HepG2 (cell line): Measurements from ENCODE around the gene NINJ2. TPM values are rescaled to one million over a fixed set of nuclear protein-coding genes. Genes with fewer than 3 reads are reported as not detected.
A peak's percentile ranks its signal among the peaks of the same experiment; 100 is the strongest.

ENCODE experiments used
- ATAC-seq: fragments of 200-7000 bp; cut with Tn5 transposase; 3 replicates; pipeline ENCODE4 v1.9.1; 2020; ENCODE audit warnings: mild to moderate bottlenecking, moderate library complexity
- BruUV-seq: library from RNA; stranded (reverse); fragments of 400-500 nt; replicated peaks from 2 replicates; lab custom pipeline; 2021; lab: Mats Ljungman, UMichigan
- CTCF ChIA-PET: fragments of 300-600 bp; formaldehyde crosslinking; extraction: SDS; loops from one replicate; lab custom pipeline; 2021; ENCODE audit warnings: low total read pairs, inconsistent platforms, low intra/inter-chr PET ratio; lab: Yijun Ruan, JAX
- POLR2A ChIA-PET: fragments of 350-600 bp; sonication (Branson Sonifier 250); formaldehyde crosslinking; loops from one replicate; lab custom pipeline; 2020; ENCODE audit warnings: antibody characterized with exemption, inconsistent platforms; lab: Yijun Ruan, JAX
- DNase-seq: peaks from one replicate; pipeline ENCODE4 v3.0.0-alpha.2; 2015; ENCODE audit warnings: low spot score
- FAIRE-seq: peaks from 3 replicates; lab custom pipeline; 2011; peaks lifted over from hg19 to GRCh38; lab: Jason Lieb, UNC
- H2AFZ ChIP-seq: one replicate; pipeline ENCODE4 v1.6.1; 2011; ENCODE audit warnings: low read length, inconsistent platforms
- H3K27ac ChIP-seq: fragments of 300-600 bp; 3 replicates; pipeline ENCODE4 v1.8.0; 2011; ENCODE audit warnings: mixed run types, mild to moderate bottlenecking, mixed read lengths, low read length, inconsistent platforms; ENCODE audit not compliant: insufficient read depth; ENCODE audit errors: extremely low read length
- H3K27me3 ChIP-seq, 2 experiments: fragments of 200-600 bp in 1 of 2; 2 replicates in 1 of 2; 3 replicates in 1 of 2; pipeline versions ENCODE4 v1.6.0 to v1.8.0; 2011; ENCODE audit warnings: low read length in 2 of 2, mild to moderate bottlenecking in 2 of 2, moderate library complexity in 2 of 2, inconsistent platforms in 1 of 2; ENCODE audit not compliant: insufficient read depth in 2 of 2, control insufficient read depth in 1 of 2
- H3K36me3 ChIP-seq, 2 experiments: fragments of 200-600 bp in 1 of 2; replicated peaks in 1 of 2; 2 replicates in 1 of 2; 3 replicates in 1 of 2; pipeline versions ENCODE4 v1.5.1 to v1.8.0; 2011; ENCODE audit warnings: low read length in 2 of 2, inconsistent platforms in 1 of 2; ENCODE audit not compliant: insufficient read depth in 2 of 2, control insufficient read depth in 1 of 2
- H3K4me1 ChIP-seq: 2 replicates; pipeline ENCODE4 v1.5.1; 2012; ENCODE audit warnings: low read length, inconsistent platforms; ENCODE audit not compliant: insufficient read depth
- H3K4me2 ChIP-seq: 2 replicates; pipeline ENCODE4 v1.6.0; 2011; ENCODE audit warnings: low read depth, low read length, inconsistent platforms
- H3K4me3 ChIP-seq, 3 experiments: fragments of 200-600 bp in 1 of 3; sonication (generic), shearing (Covaris generic) in 1 of 3; replicated peaks in 1 of 3; 2 replicates each; pipeline ENCODE4 v1.5.1; 2011 to 2016; ENCODE audit warnings: low read length in 3 of 3, inconsistent platforms in 2 of 3, low read depth in 2 of 3, mild to moderate bottlenecking in 2 of 3, control low read depth in 1 of 3, mixed read lengths in 1 of 3; ENCODE audit not compliant: insufficient read depth in 1 of 3
- H3K79me2 ChIP-seq: one replicate; pipeline ENCODE4 v1.6.1; 2011; ENCODE audit warnings: low read length, inconsistent platforms; ENCODE audit not compliant: insufficient read depth
- H3K9ac ChIP-seq: 2 replicates; pipeline ENCODE4 v1.6.0; 2011; ENCODE audit warnings: mild to moderate bottlenecking, low read depth, low read length, inconsistent platforms; ENCODE audit not compliant: insufficient read depth
- H3K9me3 ChIP-seq: 2 replicates; pipeline ENCODE4 v1.5.1; 2012; ENCODE audit warnings: mild to moderate bottlenecking, low read length
- H4K20me1 ChIP-seq: 2 replicates; pipeline ENCODE4 v1.6.0; 2011; ENCODE audit warnings: inconsistent platforms, mild to moderate bottlenecking, low read length, moderate library complexity; ENCODE audit not compliant: insufficient read depth
- DNMT3B ChIP-seq: conservative IDR thresholded peaks from 2 replicates; pipeline ENCODE4 v1.6.1; 2016; ENCODE audit warnings: missing biosample characterization, control low read depth
- JUND ChIP-seq: sonication (generic); formaldehyde crosslinking; IDR thresholded peaks from 2 replicates; pipeline ENCODE4 v1.8.0; 2022; ENCODE audit warnings: mild to moderate bottlenecking, missing genetic modification reagents
- MEF2D ChIP-seq: sonication (generic); formaldehyde crosslinking; IDR thresholded peaks from 2 replicates; pipeline ENCODE4 v1.5.1; 2020; ENCODE audit warnings: mild to moderate bottlenecking, missing genetic modification reagents
- MYC ChIP-seq: sonication (generic); formaldehyde crosslinking; IDR thresholded peaks from 2 replicates; pipeline ENCODE4 v1.9.0; 2021; ENCODE audit warnings: missing genetic modification reagents, borderline replicate concordance
- SMAD3 ChIP-seq: sonication (generic); formaldehyde crosslinking; IDR thresholded peaks from 2 replicates; pipeline ENCODE4 v1.4.0; 2020; ENCODE audit warnings: missing genetic modification reagents
- TEAD2 ChIP-seq: sonication (generic); formaldehyde crosslinking; IDR thresholded peaks from 2 replicates; pipeline ENCODE4 v1.9.0; 2021; ENCODE audit warnings: missing genetic modification reagents
- ZNF501 ChIP-seq: sonication (generic); formaldehyde crosslinking; IDR thresholded peaks from 2 replicates; pipeline ENCODE4 v1.5.1; 2020; ENCODE audit warnings: mild to moderate bottlenecking, moderate library complexity, missing genetic modification reagents
- ZNF605 ChIP-seq: sonication (generic); formaldehyde crosslinking; IDR thresholded peaks from 2 replicates; pipeline ENCODE4 v1.8.0; 2022; ENCODE audit warnings: mild to moderate bottlenecking, missing genetic modification reagents
- WGBS: methylation state at CpG from one replicate; pipeline ENCODE4 v1.1.6; 2017; ENCODE audit warnings: low lambda C conversion rate; 5-methylcytosine and 5-hydroxymethylcytosine counted together
- in situ Hi-C: cut with HindIII; loops from 2 replicates; pipeline ENCODE4 v1.10.0; 2017; ENCODE audit warnings: low pct_unique_long_range_greater_than_20kb; ENCODE audit not compliant: extremely low pct_ligation_motif_present
- intact Hi-C: fragments of 100-400 bp; cut with micrococcal nuclease; formaldehyde crosslinking; loops from one replicate; pipeline ENCODE4 v1.10.0; 2022; ENCODE audit not compliant: unreplicated experiment
- polyA plus RNA-seq, 8 experiments: library from polyadenylated mRNA; depleted of rRNA in 3 of 8; stranded (reverse) in 7 of 8; unstranded in 1 of 8; fragments of >200 nt; fragmentation: Illumina TruSeq in 4 of 8; extraction: Trizol in 4 of 8; gene quantifications; 2 replicates each; pipeline versions ENCODE4 v1.2.1 to v1.2.3, GENCODE V29; 2011 to 2016; ENCODE audit warnings: low read depth in 4 of 8, missing spikeins in 1 of 8, mixed read lengths in 1 of 8; ENCODE audit not compliant: insufficient read depth in 1 of 8
- total RNA-seq, 5 experiments: library from RNA; depleted of rRNA; stranded (reverse); fragments of >200 nt; fragmentation: Illumina TruSeq; extraction: Trizol; gene quantifications; 2 replicates each; pipeline ENCODE4 v1.2.3, GENCODE V29; 2016; ENCODE audit warnings: low read depth in 1 of 5
- TF ChIP-seq, protein P1 (sequence below), 2 experiments: sonication (generic) in 1 of 2; formaldehyde crosslinking in 1 of 2; IDR thresholded peaks; 2 replicates each; pipeline versions ENCODE4 v1.4.0 to v1.6.1; 2016 to 2020; ENCODE audit warnings: borderline replicate concordance in 1 of 2, low read depth in 1 of 2, mild to moderate bottlenecking in 1 of 2, missing genetic modification reagents in 1 of 2
- TF ChIP-seq, protein P2 (sequence below): sonication (generic); formaldehyde crosslinking; IDR thresholded peaks from 2 replicates; pipeline ENCODE4 v1.9.0; 2021; ENCODE audit warnings: missing genetic modification reagents, borderline replicate concordance
- TF ChIP-seq, protein P3 (sequence below): IDR thresholded peaks from 2 replicates; pipeline ENCODE4 v1.6.1; 2012; ENCODE audit warnings: inconsistent platforms
- TF ChIP-seq, protein P4 (sequence below): sonication (generic); formaldehyde crosslinking; IDR thresholded peaks from 2 replicates; pipeline ENCODE4 v1.5.1; 2020; ENCODE audit warnings: mild to moderate bottlenecking, moderate library complexity, missing genetic modification reagents

Gene NINJ2
- total and polyA plus RNA-seq, 2 of the 13 experiments (the other 11 are each of a cell fraction or from before 2014, with no cell fraction given) = 0.62 to 3.8 TPM

DNA sequence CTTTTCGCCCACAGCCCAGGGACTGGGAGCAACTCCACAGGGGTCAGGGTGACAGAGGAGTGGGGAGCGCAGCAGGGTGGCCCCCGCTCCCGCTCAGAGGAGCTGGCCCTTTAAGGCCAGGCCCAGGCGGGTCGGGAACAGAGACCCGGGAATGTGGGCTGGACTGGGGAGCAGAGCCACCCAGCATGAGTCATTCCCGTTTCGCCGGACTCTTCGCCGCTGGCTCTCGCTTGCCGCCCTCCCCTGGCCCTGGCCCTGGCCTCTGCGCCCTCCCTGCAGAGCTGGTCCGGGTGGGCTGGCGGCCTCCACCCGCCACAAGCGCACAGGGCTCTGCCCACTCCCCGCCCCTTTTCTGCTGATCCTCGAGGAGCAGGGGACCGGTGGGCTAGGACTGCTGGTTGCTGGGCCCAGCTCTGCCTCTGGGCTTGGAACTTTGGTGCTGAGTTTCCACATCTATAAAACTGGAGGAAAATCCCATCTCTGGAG, 92.8 kb downstream of the NINJ2 start (continued):
- TF ChIP-seq, protein P1, sequence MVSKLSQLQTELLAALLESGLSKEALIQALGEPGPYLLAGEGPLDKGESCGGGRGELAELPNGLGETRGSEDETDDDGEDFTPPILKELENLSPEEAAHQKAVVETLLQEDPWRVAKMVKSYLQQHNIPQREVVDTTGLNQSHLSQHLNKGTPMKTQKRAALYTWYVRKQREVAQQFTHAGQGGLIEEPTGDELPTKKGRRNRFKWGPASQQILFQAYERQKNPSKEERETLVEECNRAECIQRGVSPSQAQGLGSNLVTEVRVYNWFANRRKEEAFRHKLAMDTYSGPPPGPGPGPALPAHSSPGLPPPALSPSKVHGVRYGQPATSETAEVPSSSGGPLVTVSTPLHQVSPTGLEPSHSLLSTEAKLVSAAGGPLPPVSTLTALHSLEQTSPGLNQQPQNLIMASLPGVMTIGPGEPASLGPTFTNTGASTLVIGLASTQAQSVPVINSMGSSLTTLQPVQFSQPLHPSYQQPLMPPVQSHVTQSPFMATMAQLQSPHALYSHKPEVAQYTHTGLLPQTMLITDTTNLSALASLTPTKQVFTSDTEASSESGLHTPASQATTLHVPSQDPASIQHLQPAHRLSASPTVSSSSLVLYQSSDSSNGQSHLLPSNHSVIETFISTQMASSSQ (IDR thresholded peaks at IDR 0.05; ENCODE audit: low read depth) = no peak
- TF ChIP-seq, protein P1 (CRISPR knock-in tag; IDR thresholded peaks at IDR 0.05; ENCODE audit: borderline replicate concordance) = peak; percentile 58; the same call in 1 of the 2 replicates

DNA sequence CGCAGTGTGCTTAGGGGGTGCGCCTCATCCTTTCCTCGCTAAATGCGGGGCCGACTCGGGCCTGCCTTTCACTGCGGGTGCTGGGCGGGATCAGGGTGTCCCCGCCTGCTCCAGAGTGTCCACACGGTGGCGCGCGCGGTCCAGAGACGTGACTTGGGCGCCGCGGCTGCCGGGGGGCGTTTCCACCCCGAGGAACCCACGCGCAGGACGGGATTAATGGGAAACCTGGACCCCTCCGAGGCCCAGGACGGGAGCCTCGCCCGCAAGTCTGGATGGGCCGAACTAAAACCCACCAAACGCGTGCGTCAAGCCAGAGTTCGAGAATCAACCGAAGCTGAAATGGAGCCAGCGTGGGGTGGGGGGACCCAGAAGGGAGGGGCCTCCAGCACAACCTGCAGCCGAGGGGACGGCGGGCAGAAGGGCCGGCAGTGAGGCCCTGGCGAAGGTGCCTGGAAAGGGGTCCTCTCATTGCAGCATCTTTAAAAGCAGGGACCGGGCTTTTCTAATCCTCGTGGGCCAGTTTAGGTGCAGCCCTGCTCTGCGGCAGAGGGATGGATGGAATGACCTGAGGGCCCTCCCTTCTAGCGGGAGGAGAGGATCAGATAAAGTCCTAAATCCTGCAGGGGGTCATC, 93.3 kb downstream of the NINJ2 start:
- no peaks in the 10 kb centered on the region for H4K20me1 ChIP-seq
- no TSS peak for BruUV-seq
- ATAC-seq = peak; percentile 71
- no peaks in the 10 kb centered on the region; a peak in 1 of 5 replicates for H3K27me3 ChIP-seq
- peak overlapping the region; percentile 86 for H3K27ac ChIP-seq
- intact Hi-C loops = loop anchor here (2.0 to 10.0 kb wide), 4 partner anchors 75 to 1035 kb away; partner anchors contain the start of gene RAD52
- POLR2A ChIA-PET = interaction anchor here (0.8 to 2.9 kb wide), 6 partner anchors 16 to 379 kb away, joined by 3 to 22 read pairs (median 7); partner anchors contain the start of genes RAD52 and WNK1
- in situ Hi-C loops = loop anchor here (5.0 to 25.0 kb wide), 6 partner anchors 182 to 1017 kb away; partner anchors contain the start of genes FBXL14, RAD52 and WNK1
- WGBS = 0% methylated on average over 24 of the region's 44 CpGs
- CTCF ChIA-PET = interaction anchor here (0.6 to 3.1 kb wide), 5 partner anchors 23 to 380 kb away, joined by 3 to 26 read pairs (median 14); partner anchors contain the start of gene RAD52
- no peaks in the 10 kb centered on the region for H3K36me3 ChIP-seq
- peak overlapping the region; percentile 67 to 80 (median 73) for H3K4me3 ChIP-seq
- H3K4me1 ChIP-seq = peaks cover 49% of the 10 kb centered on the region
- peak overlapping the region; percentile 62 for H2AFZ ChIP-seq
- peak overlapping the region; percentile 80 for H3K9ac ChIP-seq
- H3K9me3 ChIP-seq = no peaks in the 10 kb centered on the region
- peak; percentile 66 for DNase-seq
- no peaks in the 10 kb centered on the region for H3K79me2 ChIP-seq
- H3K4me2 ChIP-seq = peak overlapping the region; percentile 98
- no peak for FAIRE-seq
- TF ChIP-seq, protein P2, sequence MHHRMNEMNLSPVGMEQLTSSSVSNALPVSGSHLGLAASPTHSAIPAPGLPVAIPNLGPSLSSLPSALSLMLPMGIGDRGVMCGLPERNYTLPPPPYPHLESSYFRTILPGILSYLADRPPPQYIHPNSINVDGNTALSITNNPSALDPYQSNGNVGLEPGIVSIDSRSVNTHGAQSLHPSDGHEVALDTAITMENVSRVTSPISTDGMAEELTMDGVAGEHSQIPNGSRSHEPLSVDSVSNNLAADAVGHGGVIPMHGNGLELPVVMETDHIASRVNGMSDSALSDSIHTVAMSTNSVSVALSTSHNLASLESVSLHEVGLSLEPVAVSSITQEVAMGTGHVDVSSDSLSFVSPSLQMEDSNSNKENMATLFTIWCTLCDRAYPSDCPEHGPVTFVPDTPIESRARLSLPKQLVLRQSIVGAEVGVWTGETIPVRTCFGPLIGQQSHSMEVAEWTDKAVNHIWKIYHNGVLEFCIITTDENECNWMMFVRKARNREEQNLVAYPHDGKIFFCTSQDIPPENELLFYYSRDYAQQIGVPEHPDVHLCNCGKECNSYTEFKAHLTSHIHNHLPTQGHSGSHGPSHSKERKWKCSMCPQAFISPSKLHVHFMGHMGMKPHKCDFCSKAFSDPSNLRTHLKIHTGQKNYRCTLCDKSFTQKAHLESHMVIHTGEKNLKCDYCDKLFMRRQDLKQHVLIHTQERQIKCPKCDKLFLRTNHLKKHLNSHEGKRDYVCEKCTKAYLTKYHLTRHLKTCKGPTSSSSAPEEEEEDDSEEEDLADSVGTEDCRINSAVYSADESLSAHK (CRISPR knock-in tag) = no peak
- TF ChIP-seq TEAD2 (CRISPR knock-in tag) (no peak), ZNF501 (no peak; the same call in 1 of the 2 replicates), ZNF605 (peak; percentile 14; the same call in 1 of the 2 replicates), DNMT3B (CRISPR knock-in tag) (no peak), SMAD3 (peak; percentile 29; the same call in 1 of the 2 replicates), MYC (peak; percentile 61; the same call in 1 of the 2 replicates), MEF2D (CRISPR knock-in tag) (no peak; the same call in 1 of the 2 replicates), JUND (no peak)
- TF ChIP-seq, protein P3, sequence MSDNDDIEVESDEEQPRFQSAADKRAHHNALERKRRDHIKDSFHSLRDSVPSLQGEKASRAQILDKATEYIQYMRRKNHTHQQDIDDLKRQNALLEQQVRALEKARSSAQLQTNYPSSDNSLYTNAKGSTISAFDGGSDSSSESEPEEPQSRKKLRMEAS = peak; percentile 50
- TF ChIP-seq, protein P4, sequence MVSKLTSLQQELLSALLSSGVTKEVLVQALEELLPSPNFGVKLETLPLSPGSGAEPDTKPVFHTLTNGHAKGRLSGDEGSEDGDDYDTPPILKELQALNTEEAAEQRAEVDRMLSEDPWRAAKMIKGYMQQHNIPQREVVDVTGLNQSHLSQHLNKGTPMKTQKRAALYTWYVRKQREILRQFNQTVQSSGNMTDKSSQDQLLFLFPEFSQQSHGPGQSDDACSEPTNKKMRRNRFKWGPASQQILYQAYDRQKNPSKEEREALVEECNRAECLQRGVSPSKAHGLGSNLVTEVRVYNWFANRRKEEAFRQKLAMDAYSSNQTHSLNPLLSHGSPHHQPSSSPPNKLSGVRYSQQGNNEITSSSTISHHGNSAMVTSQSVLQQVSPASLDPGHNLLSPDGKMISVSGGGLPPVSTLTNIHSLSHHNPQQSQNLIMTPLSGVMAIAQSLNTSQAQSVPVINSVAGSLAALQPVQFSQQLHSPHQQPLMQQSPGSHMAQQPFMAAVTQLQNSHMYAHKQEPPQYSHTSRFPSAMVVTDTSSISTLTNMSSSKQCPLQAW = no peak
